Left kidney (tissue), 2 donors: ENCODE results near the gene PAK6. TPM values are rescaled to one million over a fixed set of nuclear protein-coding genes. Genes with fewer than 3 reads are reported as not detected.

Experiments used
- DNase-seq: peaks from one replicate; pipeline ENCODE4 v3.0.0-alpha.2; 2013
- polyA plus RNA-seq: library from polyadenylated mRNA; unstranded; fragments of 120-200 nt; gene quantifications from one replicate; pipeline ENCODE4 v1.2.1, GENCODE V29; 2013; ENCODE audit not compliant: insufficient read length

PAK6 gene
- polyA plus RNA-seq, 1 donor: 6.5 TPM

DNA sequence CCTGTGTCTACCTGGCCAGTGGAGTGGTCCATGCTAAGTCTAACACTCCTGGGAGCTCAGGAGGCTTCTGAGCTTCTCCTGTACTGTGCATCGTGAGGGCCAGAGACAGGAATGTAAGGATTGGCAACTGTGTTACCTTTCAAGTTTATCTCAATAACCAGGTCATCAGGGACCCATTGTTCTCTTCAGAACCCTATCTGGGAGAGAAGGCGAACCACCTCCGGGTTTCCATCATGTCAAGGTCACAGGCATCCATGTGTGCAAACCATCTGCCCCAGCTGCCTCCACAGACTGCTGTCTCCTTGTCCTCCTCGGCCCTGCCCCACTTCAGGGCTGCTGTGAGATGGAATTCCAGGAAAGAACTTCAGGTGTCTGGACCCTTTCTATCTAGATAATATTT is 38.1 kb downstream of the PAK6 start:
- no peak for DNase-seq

DNA sequence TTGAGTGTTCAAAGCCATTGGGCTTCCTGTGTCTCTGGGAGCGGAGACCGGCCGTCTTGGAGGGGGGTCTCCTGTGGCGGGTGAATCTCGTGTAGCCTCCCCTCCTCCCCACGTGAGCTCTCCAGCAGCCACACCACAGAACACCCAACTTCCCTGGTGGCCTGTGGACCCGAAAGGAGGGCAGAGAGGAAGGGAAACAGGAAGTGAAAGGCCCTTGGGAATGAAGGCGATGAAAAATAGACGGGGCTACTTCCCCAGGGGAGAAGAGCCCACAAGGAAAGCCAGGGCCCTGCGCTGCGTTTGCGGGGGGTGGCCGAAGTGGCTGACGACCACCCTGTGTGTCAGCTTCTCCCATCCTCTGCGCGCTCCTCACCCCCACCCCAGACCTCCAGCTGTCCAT is 38.6 kb downstream of the PAK6 start:
- DNase-seq: no peak

DNA sequence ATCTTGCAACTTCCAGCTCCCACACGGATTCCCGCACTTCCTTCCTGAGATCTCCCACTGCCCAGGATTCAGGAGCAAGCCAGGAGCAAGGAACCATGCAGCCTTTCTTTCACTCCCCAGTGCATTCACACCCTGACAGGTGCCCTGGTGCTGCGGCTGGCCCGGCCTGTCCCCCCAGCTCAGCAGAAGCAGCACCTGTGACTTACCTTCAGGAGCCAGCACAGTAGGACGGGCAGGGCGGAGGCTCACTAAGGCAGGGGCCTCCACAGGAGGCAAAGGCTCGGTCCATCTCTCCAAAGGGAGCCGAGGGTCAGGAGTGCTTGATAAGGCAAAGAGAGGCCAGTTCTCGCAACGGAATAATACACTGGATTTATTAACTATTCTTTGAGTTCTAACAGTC is 39.2 kb downstream of the PAK6 start:
- DNase-seq: no peak

DNA sequence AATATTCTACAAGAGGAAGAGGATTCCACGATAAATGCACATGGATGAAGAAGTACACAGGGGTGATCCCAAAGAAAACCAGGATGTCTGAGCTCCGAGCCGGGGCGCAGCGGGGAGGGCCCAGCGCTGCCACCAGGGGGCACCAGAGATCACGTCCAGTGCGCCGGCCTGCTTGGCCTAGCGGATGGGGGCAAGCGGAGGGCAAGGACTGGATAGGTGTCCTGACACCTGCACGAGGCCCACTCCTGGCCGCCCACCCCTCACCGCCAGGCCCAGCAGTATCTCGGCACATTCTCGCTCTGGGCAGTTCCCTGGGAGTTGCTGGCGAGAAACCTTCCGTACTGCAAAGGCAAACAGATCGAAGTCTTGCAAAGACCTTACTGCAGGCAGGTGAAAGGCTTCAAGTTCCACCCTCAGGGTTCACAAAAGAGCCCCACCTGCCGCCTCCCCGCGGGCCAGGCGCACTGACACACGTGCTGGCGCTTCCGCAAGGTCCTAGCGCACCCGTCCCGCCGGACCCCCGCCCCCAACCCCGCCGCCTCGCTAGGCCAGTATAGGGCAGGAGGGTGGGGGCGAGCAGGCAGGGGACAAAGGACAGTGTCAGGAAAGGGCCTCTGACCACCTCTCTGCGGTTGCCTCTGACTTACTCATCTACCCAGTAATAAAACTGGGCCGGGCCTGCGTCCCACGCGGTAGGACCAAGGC is 40.7 kb downstream of the PAK6 start:
- peak; percentile 62 for DNase-seq

DNA sequence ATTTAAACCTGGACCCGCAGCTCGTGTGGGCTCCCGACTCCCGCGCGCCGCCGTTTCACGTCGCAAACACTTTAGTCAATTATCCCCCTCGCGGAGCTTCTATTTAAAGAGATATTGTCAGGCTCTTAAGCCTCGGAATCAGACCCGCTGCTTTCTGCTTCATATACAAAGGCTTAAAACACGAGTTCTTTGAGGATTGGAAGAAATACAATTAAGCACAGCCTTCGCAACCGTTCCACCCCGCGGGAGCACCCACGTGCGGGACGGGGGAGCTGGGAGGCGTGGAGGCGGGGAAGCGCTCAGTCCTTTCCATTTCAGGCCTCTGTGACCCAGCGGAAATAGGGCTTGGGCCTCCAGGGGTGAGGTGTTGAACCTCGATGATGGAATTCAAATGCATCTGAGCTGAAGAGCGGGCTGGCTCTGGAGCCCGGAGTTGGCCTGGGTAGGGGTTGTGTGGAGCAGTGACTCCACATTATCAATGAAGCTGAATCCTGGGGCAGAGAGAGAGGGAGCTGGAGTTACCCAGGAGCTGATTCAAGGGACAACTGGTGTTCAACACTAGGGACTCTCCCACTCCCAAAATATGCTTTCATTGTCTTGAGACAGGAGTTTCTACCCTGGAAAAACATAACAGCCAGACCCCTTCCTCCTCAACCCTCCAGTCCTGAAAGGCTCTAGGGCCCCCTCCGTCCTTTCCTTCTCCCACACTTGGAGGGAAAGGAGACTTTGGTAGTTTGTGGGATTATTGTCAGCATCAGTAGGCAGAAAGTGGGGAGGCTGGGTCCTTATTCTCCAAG is 41.6 kb downstream of the PAK6 start:
- no peak for DNase-seq

DNA sequence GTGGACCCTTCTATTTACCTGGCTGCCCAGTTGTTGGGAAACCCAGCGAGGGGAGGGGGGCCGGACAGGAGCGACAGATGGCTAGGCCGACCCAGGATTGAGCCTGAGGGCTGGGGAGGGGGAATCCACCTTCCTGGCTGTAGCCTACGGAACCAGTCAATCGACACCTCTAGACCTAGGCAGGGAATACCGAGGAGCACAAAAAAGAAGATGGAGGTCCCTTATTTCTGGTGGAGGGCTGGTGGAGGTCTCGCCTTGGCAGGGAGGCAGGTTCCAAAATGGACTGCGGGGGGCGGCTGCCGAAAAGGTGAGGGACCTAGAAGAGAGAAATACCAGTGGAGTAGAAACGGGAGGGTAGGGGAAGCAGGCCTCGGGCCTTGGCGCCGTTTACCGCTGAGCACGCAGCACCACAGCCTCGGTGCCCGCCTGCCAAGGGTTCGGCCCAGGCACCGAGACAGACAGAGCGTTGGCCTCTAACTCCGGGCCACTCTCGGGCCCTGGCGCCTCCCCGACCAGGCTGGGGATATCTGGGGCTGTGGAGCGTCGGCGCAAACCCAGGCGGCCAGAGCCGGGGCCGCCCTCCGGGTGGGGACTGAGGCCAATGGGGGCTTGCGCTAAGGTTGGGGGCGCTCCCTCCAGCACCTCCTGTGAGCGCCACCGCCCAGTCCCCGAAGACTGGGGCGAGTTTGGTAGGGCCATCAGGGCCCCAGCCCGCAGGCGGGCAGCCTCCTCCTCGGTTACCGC is 42.4 kb downstream of the PAK6 start:
- DNase-seq: no peak

DNA sequence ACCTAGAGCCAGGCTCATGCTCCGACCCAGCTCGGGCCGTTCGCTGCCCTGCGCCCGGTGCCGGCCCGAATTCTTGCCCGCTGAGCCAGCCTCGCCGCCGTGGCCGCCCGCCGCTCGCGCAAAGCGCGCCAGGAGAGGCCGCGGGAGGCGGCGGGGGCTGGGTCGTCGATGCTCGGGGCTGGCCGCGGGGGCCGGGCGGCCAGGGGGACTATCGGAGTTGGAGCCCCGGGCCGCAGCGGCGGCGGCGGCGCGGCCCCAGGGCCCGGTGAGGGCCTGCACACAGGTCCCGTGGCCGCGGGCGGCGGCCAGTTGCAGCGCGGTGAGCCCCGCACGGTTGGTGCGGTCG is 42.9 kb downstream of the PAK6 start:
- DNase-seq: no peak

DNA sequence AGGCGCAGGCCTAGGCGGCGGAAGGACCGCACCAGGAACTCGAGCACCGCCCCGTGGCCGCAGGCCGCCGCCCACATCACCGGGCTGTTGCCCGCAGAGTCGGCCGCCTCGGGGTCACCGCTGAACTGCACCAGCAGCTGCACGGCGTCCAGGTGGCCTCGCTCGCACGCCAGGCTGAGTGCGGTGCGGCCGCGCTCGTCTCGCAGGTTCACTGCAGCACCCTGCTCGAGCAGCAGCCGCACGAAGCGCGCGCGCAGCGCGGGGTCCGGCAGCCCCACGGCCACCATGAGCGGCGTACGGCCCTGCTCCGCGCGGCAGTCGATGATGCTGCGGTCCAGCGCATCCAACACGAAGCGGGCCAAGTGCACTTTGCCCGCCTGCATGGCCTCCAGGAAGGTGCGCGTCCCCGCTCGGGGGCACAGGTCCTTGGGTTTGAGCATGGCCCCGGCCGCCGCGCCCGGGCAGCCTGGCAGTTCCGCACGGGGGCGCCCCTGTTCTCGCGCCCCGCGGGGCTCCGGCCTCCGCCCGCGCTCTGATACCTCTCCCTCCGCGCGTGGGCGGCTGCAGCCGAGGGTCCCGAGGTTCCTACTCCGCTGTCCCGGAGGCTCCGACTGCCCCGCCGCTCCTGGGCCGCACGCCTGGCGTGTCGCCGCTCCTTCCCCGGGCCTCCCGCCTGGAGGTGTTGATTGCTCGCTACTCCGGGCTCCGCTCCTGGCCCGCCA is 43.4 kb downstream of the PAK6 start:
- DNase-seq: no peak

DNA sequence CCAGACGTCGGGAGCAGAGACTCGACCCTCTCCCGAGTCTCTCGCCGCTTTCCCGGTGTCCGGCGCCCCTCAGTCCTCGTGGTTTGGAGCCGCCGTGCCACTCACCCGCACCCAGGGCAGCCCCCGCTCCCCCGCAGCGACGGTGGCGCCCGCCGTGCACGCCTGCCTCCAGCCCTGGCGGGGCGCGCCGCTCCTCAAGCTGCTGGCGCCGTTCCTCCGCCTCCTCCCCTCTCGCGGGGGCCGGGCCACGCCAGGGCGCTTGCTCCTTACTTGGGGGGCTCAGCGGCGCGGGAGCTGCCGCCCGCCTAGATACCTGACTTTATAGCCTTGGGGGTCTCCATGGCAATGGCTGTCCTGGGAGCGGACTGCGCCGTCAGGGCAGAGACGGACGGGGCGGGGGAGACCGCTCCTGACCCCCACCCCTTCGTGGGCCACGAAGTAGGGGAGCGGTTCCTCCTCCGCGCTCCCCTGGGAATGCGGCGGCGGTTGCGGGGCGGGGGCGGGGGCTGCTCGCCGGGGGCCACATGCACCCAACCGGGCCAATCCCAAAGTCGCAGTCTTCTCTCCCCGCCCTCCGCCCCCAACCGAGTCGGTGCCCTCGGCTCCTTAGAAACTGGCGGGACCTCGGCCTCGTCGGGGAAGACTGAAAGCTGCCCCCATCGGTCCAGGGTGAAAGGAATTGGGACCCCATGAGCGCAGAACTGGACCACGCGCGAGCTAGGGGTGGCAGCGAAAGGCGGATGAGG is 44.2 kb downstream of the PAK6 start, which contains the start of gene ANKRD63:
TSS of gene ANKRD63 (minus strand) at position 196 of the 746 bp plus-strand sequence. CDS start 478 bp downstream, outside the sequence.
- DNase-seq: no peak

DNA sequence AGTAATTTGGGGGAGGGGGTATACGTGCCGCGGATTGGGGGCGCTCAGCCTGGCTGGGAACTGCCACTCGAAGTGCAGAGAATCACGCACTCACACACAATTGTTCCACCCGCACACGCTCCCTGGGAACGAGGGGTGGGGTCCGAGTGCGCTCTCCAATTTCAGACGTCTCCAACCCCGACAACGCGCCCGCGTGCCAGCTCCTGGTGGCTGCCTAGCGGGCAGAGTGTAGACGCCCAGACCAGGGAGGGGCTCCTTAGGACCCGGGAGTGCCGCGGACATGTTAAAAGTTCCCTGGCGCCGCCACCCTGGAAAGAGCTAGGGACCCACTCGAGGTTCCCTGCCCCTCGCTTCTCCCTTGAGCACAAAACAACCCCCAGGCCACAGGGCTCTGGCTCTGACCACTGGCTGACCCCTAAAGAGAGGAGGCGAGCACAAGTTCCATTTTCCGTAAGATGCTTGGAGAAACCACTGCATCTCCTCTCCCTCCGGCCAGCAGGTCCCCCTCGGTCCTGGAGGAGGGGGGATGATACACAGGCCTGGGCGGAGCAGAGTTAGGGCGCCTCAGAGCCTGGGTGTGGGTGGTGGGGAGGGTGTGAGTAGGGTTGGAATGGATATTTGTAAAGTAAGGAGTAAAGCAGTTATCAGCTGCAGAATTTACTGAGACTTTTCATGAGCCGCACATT is 44.9 kb downstream of the PAK6 start:
- no peak for DNase-seq

DNA sequence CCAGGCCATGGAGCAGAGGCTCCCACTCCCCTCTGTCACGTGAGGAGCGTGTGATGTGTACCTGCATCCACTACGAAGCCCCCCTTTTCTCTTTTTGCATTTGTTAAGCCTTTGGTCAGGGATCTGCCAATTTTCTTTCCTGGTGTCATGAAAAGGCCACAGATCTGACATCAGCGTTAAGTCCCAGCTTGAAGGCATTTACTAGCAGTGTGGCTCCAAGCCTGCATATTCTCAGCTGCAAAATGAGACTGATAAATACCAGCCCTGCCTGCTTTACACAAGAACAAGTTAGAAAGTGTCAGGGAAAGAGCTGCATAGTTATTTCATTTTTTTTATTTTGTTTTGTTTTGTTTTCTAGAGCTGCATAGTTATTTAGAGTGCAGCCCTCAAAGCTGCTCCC is 46.3 kb downstream of the PAK6 start:
- DNase-seq: no peak

DNA sequence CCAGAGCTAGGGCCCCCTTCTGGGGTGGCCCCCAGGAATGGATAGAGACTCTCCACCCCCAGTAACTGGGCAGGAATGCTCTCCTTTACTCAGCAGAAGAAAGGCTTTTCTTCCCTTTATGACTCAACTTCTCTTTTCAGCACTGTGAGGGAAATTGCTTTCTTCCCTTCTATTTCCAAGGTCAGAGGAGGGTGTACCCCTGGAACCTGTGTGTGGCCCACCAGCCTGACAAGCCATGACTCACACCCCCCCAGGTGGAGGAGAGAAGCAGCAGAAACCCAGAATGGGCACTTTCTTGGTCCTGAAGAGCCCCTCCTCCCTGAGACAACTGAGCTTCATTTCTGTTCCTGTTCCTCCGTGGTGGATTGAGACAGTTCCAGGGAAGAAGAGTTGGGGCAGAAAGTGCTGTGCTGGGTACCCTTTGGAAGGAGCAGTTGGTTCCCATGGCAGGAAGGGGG is 46.7 kb downstream of the PAK6 start:
- DNase-seq: no peak

DNA sequence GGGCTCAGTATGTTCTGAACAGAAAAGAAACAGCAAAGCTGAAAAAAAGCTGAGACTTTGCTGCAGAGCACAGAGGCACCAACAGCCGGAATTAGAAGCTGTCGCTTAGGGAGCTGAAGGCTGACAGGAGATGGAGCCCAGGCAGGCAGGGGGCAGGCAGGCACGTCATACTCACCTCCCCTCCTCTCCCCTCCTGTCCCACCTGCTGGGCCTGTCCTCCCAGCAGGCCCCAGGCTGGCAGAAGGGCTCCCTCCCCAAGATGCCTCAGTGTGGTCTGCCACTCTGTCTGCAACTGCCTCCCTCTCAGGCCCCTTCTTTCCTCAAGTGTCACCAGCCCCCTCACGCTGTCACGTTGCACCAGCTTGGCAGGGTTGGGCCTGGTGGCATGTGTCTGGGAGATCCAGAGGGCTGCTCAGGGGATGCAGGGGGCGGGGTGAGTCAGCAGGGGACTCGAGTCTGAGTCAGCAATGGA is 47.2 kb downstream of the PAK6 start:
- DNase-seq: no peak

DNA sequence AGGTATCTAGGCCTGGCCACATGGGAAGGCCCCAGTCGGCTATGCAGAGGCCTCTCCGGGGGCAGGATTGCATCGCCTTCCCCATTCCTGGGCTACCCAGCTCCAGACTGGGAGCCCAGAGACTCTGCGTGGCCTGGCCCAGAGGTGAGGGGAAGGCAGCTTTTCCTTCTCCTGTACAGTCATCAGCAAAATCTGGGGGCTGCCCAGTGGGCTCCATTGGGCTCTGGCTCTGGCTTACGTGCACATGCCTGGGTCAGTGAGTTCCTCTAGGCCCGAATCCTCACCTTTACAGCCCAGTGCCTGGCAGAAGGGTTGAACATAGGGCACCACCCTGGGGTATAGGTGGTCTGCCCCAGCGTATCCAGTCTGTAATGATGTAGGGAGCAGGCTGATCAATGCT is 47.9 kb downstream of the PAK6 start:
- no peak for DNase-seq

DNA sequence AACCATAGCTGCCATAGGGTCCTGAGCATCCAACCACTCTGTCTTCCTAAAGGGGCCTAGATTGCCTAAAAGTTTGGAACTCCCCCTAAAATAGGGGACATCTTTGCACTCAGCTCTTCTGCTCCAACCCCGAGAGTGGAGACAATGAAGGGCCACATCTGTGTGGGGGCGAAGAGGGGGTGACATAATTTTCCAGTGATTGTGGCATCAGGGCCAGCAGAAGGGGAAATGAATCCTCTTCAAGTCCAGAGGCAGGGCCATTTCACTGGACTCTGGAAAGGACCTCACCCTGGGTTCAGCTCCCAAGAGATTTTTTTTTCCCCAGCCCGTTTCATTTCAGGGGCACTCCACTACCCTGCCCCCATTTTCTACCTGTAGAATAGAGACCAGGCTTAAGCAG is 48.6 kb downstream of the PAK6 start:
- DNase-seq: no peak

DNA sequence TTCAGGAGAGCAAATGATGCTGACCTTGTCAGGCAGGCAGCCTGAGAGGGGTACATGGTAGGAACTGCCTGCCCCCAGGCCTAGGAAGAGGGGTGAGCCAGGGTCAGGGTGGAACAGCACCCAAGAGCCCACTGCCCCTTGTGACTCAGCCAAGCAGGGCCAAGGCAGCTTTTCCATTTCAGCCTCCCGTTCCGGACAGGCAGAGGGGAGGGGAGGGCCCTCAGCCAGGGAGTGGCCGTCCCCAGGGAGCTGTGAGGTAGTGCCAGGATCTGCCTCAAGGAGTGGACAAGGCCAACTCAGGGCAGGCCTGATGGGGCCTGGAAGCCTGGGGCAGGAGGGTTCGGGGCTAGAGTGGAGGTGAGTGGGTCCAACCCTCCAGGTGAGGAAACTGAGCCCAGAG is 49.1 kb downstream of the PAK6 start:
- no peak for DNase-seq

DNA sequence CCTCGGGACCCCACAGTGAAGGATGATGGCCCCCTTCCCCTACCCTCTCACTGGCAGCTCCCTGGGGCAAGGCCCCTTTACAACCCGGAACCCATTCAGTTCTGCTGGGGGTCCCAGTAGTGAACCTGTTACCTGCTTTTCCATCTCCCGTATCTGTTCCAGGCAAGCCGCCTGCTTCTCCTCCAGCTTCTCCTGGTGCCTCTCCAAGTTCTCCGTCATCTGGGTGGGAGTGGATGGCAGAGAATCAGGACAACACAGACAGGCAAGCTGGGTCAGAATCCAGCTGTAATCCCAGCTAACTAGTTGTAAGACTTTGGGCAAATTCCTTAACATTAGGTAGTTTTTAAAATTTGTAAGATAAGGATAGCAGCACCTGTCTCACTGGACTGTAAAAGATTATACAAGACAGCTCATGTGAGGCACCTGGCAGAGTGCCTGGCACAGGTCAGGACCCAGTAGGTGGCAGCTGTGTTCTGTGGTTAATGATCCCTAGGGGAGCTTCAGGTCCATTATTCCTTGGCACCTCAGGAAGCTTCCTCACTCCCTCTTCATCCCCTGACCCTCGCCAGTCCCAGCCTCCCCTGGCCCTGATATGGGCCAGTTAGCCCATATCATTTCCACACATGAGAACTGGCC is 50.4 kb downstream of the PAK6 start:
- DNase-seq: no peak

DNA sequence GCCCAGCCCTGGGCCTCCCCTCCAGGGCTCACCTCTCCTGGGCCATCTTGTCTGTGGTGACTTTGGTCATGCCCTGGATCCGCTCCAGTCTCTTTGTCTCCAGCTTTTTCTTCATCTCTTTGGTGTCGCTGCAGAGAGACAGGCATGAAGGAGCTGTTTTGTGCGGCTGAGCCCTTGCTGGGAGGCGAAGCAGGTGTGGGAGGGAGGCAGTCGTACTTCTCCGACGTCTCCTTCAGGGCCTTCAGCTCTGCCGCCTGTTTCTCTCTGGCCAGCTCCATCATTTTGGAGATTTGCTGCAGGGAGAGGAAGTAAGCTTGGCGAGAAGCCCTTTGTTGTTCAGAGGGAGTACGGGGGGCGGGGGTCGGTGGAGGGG is 51.7 kb downstream of the PAK6 start:
- DNase-seq: no peak

DNA sequence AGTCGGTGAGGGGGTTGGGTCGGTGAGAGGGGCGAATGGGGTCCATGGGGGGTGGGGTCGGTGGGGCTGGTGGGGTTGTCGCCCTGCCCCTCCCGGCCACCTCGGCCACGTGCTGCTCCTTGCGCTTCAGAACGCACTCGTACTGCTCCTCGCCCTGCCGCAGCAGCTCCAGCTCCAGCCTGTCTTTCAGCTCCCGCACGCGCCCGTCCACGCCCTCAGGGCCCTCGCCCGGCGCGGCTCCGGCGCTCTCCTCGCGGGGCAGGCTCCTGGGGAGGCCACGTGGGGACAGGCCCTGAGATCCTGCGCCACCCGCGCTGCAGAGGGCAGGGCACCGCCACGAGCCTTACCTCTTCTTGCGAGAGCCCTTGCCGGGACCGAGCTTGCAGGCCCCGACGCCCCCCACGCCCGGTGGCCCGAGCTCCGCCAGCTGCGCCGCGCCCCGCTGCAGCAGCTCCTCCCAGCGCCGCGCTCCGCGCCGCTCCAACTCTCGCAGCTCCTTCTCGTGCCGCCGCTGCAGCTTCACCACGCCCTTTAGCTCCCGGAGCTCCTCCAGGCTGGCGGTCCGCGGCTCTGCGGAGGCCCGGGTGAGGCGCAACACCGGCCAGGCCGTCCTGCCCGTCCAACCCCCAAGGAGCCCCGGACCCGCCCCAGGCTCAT is 52.2 kb downstream of the PAK6 start:
- no peak for DNase-seq

DNA sequence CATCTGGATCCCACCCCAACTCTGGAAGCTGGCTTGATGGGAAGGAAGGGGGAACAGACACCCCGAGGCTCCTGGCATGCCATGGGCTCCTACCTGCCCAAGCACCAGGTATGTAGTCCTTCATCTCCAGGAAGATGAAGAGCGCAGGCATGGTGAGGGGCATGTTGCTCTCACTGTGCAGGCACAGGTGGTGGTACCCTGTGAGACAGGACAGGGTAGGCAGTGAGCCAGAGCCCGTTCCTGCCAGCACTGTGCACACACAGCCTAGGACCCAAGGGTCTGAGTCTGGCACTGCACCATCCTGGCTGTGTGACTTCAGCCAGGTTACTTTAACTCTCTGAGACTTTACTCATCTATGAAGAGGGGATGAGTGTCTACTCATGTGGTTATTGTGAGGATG is 53.4 kb downstream of the PAK6 start:
- DNase-seq: no peak
